ENCODE measurements around the gene CALR3. TPM values are rescaled to one million over a fixed set of nuclear protein-coding genes. Genes with fewer than 3 reads are reported as not detected.
"Not testable (repeated sequence)": the region's sequence is repeated elsewhere in the genome, so short reads cannot be mapped to it uniquely, and the experiment has no call there.

CALR3 gene
- total RNA-seq, 4 donors from 2014 or later, result not detected

- Histone ChIP-seq H3K27ac (peak overlapping the region; percentile 30 to 81 (median 62)), H3K4me3 (no peak overlapping the region), H3K27me3 (no peaks in the 10 kb centered on the region), H3K36me3 (peaks cover 0 to 96% (median 12%) of the 10 kb centered on the region in 3 donors), H3K4me1 (peaks cover 0 to 17% (median 0%) of the 10 kb centered on the region in 3 donors), H3K9me3 (no peaks in the 10 kb centered on the region)
- DNase-seq, result no peak
- TF ChIP-seq CTCF (IDR thresholded peaks at IDR 0.05) (no peak), POLR2A (IDR thresholded peaks at IDR 0.05) (no peak)
- WGBS, 2 donors, result 84 to 86% methylated on average over 4 to 5 of the region's 5 CpGs
- intact Hi-C loops (cut with DNase I), result no loop called here
Observed at GRCh38 chr19:16508546-16508945, 12.6 kb upstream of the CALR3 start.

GRCh38 chr19:16506961-16507360 is 11.0 kb upstream of the CALR3 start:
- H3K36me3 ChIP-seq, result peaks cover 0 to 96% (median 12%) of the 10 kb centered on the region in 3 donors
- intact Hi-C loops (cut with DNase I), result no loop called here

GRCh38 chr19:16506161-16506560 is 10.2 kb upstream of the CALR3 start:
- H3K9me3 ChIP-seq, result not testable (repeated sequence)
- peaks cover 0 to 96% (median 13%) of the 10 kb centered on the region in 3 donors for H3K36me3 ChIP-seq

More at GRCh38 chr19:16506961-16507360, 11.0 kb upstream of the CALR3 start:
- no peak overlapping the region for H3K4me3 ChIP-seq
- H3K9me3 ChIP-seq, result no peaks in the 10 kb centered on the region
- H3K4me1 ChIP-seq, result peaks cover 0 to 17% (median 0%) of the 10 kb centered on the region in 3 donors
- H3K27ac ChIP-seq, result no peak overlapping the region
- no peaks in the 10 kb centered on the region for H3K27me3 ChIP-seq
- WGBS, 2 donors, result 83 to 92% methylated on average over 6 of the region's 6 CpGs
- TF ChIP-seq POLR2A (IDR thresholded peaks at IDR 0.05) (no peak), CTCF (IDR thresholded peaks at IDR 0.05) (no peak)
- no peak for DNase-seq

GRCh38 chr19:16504271-16504670 is 8.3 kb upstream of the CALR3 start:
- no peak for DNase-seq
- intact Hi-C loops (cut with DNase I), result no loop called here
- H3K4me3 ChIP-seq, result no peak overlapping the region
- no peak for TF ChIP-seq POLR2A (IDR thresholded peaks at IDR 0.05)
- no peak for TF ChIP-seq CTCF (IDR thresholded peaks at IDR 0.05)
- no peaks in the 10 kb centered on the region for H3K9me3 ChIP-seq
- H3K27me3 ChIP-seq, result no peaks in the 10 kb centered on the region
- H3K27ac ChIP-seq, result no peak overlapping the region
- H3K4me1 ChIP-seq, result peaks cover 0 to 5% (median 0%) of the 10 kb centered on the region in 3 donors
- H3K36me3 ChIP-seq, result peaks cover 0 to 87% (median 5%) of the 10 kb centered on the region in 3 donors
- WGBS, 2 donors, result 69 to 75% methylated on average over 3 of the region's 3 CpGs

More at GRCh38 chr19:16506161-16506560, 10.2 kb upstream of the CALR3 start:
- peaks cover 0 to 17% (median 0%) of the 10 kb centered on the region in 3 donors for H3K4me1 ChIP-seq
- H3K27ac ChIP-seq; H3K4me3 ChIP-seq; DNase-seq; H3K27me3 ChIP-seq; intact Hi-C loops (cut with DNase I): not testable (repeated sequence)
- WGBS, 2 donors, result 90 to 95% methylated on average over 5 to 11 of the region's 11 CpGs

- no peaks in the 10 kb centered on the region for H3K27me3 ChIP-seq
- DNase-seq, result no peak
- H3K9me3 ChIP-seq, result no peaks in the 10 kb centered on the region
- intact Hi-C loops (cut with DNase I), result no loop called here
- TF ChIP-seq CTCF (IDR thresholded peaks at IDR 0.05), result no peak
- TF ChIP-seq POLR2A (IDR thresholded peaks at IDR 0.05), result no peak
- peaks cover 0 to 26% (median 5%) of the 10 kb centered on the region in 3 donors for H3K36me3 ChIP-seq
- 86 to 90% methylated on average over 6 of the region's 6 CpGs for WGBS, 2 donors
- no peak overlapping the region for H3K27ac ChIP-seq
- H3K4me3 ChIP-seq, result no peak overlapping the region
- H3K4me1 ChIP-seq, result peaks cover 10 to 22% (median 12%) of the 10 kb centered on the region in 3 donors
Observed at GRCh38 chr19:16497837-16498236, 1.9 kb upstream of the CALR3 start.

- DNase-seq, result no peak
- peaks cover 0 to 18% (median 5%) of the 10 kb centered on the region in 3 donors for H3K36me3 ChIP-seq
- intact Hi-C loops (cut with DNase I), result no loop called here
- H3K27me3 ChIP-seq, result no peaks in the 10 kb centered on the region
- WGBS, 2 donors, result 57 to 74% methylated on average over 12 of the region's 12 CpGs
- H3K9me3 ChIP-seq, result no peaks in the 10 kb centered on the region
- peaks cover 10 to 22% (median 12%) of the 10 kb centered on the region in 3 donors for H3K4me1 ChIP-seq
- peak overlapping the region in 2 of 4 donors; percentile 81 to 84 for H3K27ac ChIP-seq
- H3K4me3 ChIP-seq, result peak overlapping the region in 3 of 4 donors; percentile 63 to 88 (median 68)
- TF ChIP-seq CTCF (IDR thresholded peaks at IDR 0.05), result no peak
- TF ChIP-seq POLR2A (IDR thresholded peaks at IDR 0.05), result no peak
Observed at GRCh38 chr19:16497042-16497441, 1.1 kb upstream of the CALR3 start.

Measured in esophagus squamous epithelium (tissue), 5 donors.